HepG2 (cell line): ENCODE results near the gene PACS2. TPM values are rescaled to one million over a fixed set of nuclear protein-coding genes. Genes with fewer than 3 reads are reported as not detected.

ENCODE experiments used
- ARHGAP35 ChIP-seq: sonication (generic); formaldehyde crosslinking; IDR thresholded peaks from 2 replicates; pipeline ENCODE4 v1.9.0; 2022; ENCODE audit warnings: mild to moderate bottlenecking, inconsistent platforms, moderate library complexity, missing genetic modification reagents, borderline replicate concordance
- EEA1 ChIP-seq: sonication (generic); formaldehyde crosslinking; IDR thresholded peaks from 2 replicates; pipeline ENCODE4 v1.5.1; 2020; ENCODE audit warnings: mild to moderate bottlenecking, missing genetic modification reagents, borderline replicate concordance
- HNRNPLL ChIP-seq: fragments of 200-400 bp; formaldehyde crosslinking; IDR thresholded peaks from 2 replicates; pipeline ENCODE4 v1.6.1; 2017; ENCODE audit warnings: mild to moderate bottlenecking, low read depth, low read length; ENCODE audit not compliant: poor library complexity, severe bottlenecking
- KDM5B ChIP-seq: sonication (generic); formaldehyde crosslinking; IDR thresholded peaks from 2 replicates; pipeline ENCODE4 v1.4.0; 2020; ENCODE audit warnings: missing genetic modification reagents, mild to moderate bottlenecking, borderline replicate concordance
- KMT2B ChIP-seq: IDR thresholded peaks from 2 replicates; pipeline ENCODE4 v1.6.1; 2016; ENCODE audit warnings: missing genetic modification reagents, missing compliant biosample characterization
- MTA1 ChIP-seq: sonication (generic); formaldehyde crosslinking; IDR thresholded peaks from 2 replicates; pipeline ENCODE4 v1.4.0; 2020; ENCODE audit warnings: missing genetic modification reagents, mild to moderate bottlenecking, borderline replicate concordance
- PHF20 ChIP-seq: sonication (generic); formaldehyde crosslinking; IDR thresholded peaks from 2 replicates; pipeline ENCODE4 v1.5.0; 2020; ENCODE audit warnings: mild to moderate bottlenecking, missing genetic modification reagents
- PHF8 ChIP-seq: sonication (generic); formaldehyde crosslinking; IDR thresholded peaks from 2 replicates; pipeline ENCODE4 v1.5.0; 2020; ENCODE audit warnings: missing genetic modification reagents
- PITX1 ChIP-seq: sonication (generic); formaldehyde crosslinking; IDR thresholded peaks from 2 replicates; pipeline ENCODE4 v1.5.1; 2020; ENCODE audit warnings: mild to moderate bottlenecking, missing genetic modification reagents
- POLR2G ChIP-seq: fragments of 200-400 bp; formaldehyde crosslinking; IDR thresholded peaks from 2 replicates; pipeline ENCODE4 v1.6.1; 2018; ENCODE audit warnings: mild to moderate bottlenecking, low read depth, low read length, moderate library complexity
- RFXAP ChIP-seq: sonication (generic); formaldehyde crosslinking; IDR thresholded peaks from 2 replicates; pipeline ENCODE4 v1.4.0; 2020; ENCODE audit warnings: missing genetic modification reagents, borderline replicate concordance
- TOPORS ChIP-seq: sonication (generic); formaldehyde crosslinking; IDR thresholded peaks from 2 replicates; pipeline ENCODE4 v1.8.0; 2023; ENCODE audit warnings: mild to moderate bottlenecking, missing genetic modification reagents
- UBTF ChIP-seq: sonication (generic); formaldehyde crosslinking; IDR thresholded peaks from 2 replicates; pipeline ENCODE4 v1.4.0; 2020; ENCODE audit warnings: mild to moderate bottlenecking, missing genetic modification reagents
- ZBTB14 ChIP-seq: sonication (generic); formaldehyde crosslinking; IDR thresholded peaks from 2 replicates; pipeline ENCODE4 v1.4.0; 2020; ENCODE audit warnings: missing genetic modification reagents
- ZBTB33 ChIP-seq: sonication (generic); formaldehyde crosslinking; IDR thresholded peaks from 2 replicates; pipeline ENCODE4 v1.4.0; 2020; ENCODE audit warnings: missing genetic modification reagents
- ZNF160 ChIP-seq: sonication (generic); formaldehyde crosslinking; IDR thresholded peaks from 2 replicates; pipeline ENCODE4 v1.8.0; 2022; ENCODE audit warnings: mild to moderate bottlenecking, inconsistent platforms, missing genetic modification reagents
- ZNF605 ChIP-seq: sonication (generic); formaldehyde crosslinking; IDR thresholded peaks from 2 replicates; pipeline ENCODE4 v1.8.0; 2022; ENCODE audit warnings: mild to moderate bottlenecking, missing genetic modification reagents
- ZNF788 ChIP-seq: sonication (generic); formaldehyde crosslinking; IDR thresholded peaks from 2 replicates; pipeline ENCODE4 v1.5.0; 2020; ENCODE audit warnings: mild to moderate bottlenecking, missing genetic modification reagents, borderline replicate concordance
- polyA plus RNA-seq, 8 experiments: library from polyadenylated mRNA; depleted of rRNA in 3 of 8; stranded (reverse) in 7 of 8; unstranded in 1 of 8; fragments of >200 nt; fragmentation: Illumina TruSeq in 4 of 8; extraction: Trizol in 4 of 8; gene quantifications; 2 replicates each; pipeline versions ENCODE4 v1.2.1 to v1.2.3, GENCODE V29; 2011 to 2016; ENCODE audit warnings: low read depth in 4 of 8, missing spikeins in 1 of 8, mixed read lengths in 1 of 8; ENCODE audit not compliant: insufficient read depth in 1 of 8
- total RNA-seq, 5 experiments: library from RNA; depleted of rRNA; stranded (reverse); fragments of >200 nt; fragmentation: Illumina TruSeq; extraction: Trizol; gene quantifications; 2 replicates each; pipeline ENCODE4 v1.2.3, GENCODE V29; 2016; ENCODE audit warnings: low read depth in 1 of 5
- TF ChIP-seq, protein P1 (sequence below): IDR thresholded peaks from 2 replicates; pipeline ENCODE4 v1.6.1; 2012; ENCODE audit warnings: inconsistent platforms
- TF ChIP-seq, protein P2 (sequence below): sonication (generic); formaldehyde crosslinking; conservative IDR thresholded peaks from 2 replicates; pipeline ENCODE4 v1.8.0; 2022; ENCODE audit warnings: mild to moderate bottlenecking, moderate library complexity, missing genetic modification reagents

PACS2 gene
- total and polyA plus RNA-seq, 2 of the 13 experiments (the other 11 are each of a cell fraction or from before 2014, with no cell fraction given): 23.6 to 27.6 TPM

GRCh38 chr14:105414456-105415371 lies 100.2 kb downstream of the PACS2 start (continued):
- TF ChIP-seq ARHGAP35: no peak
- 0 out of 2 replicates have a peak, but pooled peaks have one; percentile 38 for TF ChIP-seq EEA1
- peak; percentile 41; the same call in 1 of the 2 replicates for TF ChIP-seq KDM5B
- peak; percentile 35; the same call in 1 of the 2 replicates for TF ChIP-seq PITX1 (CRISPR knock-in tag)
- no peak for TF ChIP-seq ZNF605 (CRISPR knock-in tag)
- TF ChIP-seq PHF8: 0 out of 2 replicates have a peak, but pooled peaks have one; percentile 30
- TF ChIP-seq, protein P1, sequence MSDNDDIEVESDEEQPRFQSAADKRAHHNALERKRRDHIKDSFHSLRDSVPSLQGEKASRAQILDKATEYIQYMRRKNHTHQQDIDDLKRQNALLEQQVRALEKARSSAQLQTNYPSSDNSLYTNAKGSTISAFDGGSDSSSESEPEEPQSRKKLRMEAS: peak; percentile 48
- 0 out of 2 replicates have a peak, but pooled peaks have one; percentile 36 for TF ChIP-seq RFXAP
- no peak for TF ChIP-seq KMT2B (CRISPR knock-in tag)
- peak; percentile 81; the same call in 1 of the 2 replicates for TF ChIP-seq MTA1
- peak; percentile 34; the same call in 1 of the 2 replicates for TF ChIP-seq ZBTB14 (CRISPR knock-in tag)
- TF ChIP-seq, protein P2, sequence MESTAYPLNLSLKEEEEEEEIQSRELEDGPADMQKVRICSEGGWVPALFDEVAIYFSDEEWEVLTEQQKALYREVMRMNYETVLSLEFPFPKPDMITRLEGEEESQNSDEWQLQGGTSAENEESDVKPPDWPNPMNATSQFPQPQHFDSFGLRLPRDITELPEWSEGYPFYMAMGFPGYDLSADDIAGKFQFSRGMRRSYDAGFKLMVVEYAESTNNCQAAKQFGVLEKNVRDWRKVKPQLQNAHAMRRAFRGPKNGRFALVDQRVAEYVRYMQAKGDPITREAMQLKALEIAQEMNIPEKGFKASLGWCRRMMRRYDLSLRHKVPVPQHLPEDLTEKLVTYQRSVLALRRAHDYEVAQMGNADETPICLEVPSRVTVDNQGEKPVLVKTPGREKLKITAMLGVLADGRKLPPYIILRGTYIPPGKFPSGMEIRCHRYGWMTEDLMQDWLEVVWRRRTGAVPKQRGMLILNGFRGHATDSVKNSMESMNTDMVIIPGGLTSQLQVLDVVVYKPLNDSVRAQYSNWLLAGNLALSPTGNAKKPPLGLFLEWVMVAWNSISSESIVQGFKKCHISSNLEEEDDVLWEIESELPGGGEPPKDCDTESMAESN: peak; percentile 38; the same call in 1 of the 2 replicates
- TF ChIP-seq TOPORS: 0 out of 2 replicates have a peak, but pooled peaks have one; percentile 29
- TF ChIP-seq HNRNPLL: peak; percentile 51
- TF ChIP-seq POLR2G: peak; percentile 37; the same call in 1 of the 2 replicates
- TF ChIP-seq ZNF788 (CRISPR knock-in tag): peak; percentile 40; the same call in 1 of the 2 replicates
- peak; percentile 57; the same call in 1 of the 2 replicates for TF ChIP-seq ZBTB33 (CRISPR knock-in tag)
- TF ChIP-seq UBTF (CRISPR knock-in tag): peak; percentile 35
- TF ChIP-seq ZNF160 (CRISPR knock-in tag): 0 out of 2 replicates have a peak, but pooled peaks have one; percentile 31
- TF ChIP-seq PHF20 (CRISPR knock-in tag): peak; percentile 32; the same call in 1 of the 2 replicates
